ENCODE measurements around the gene RASL10A. TPM values are rescaled to one million over a fixed set of nuclear protein-coding genes. Genes with fewer than 3 reads are reported as not detected.

RASL10A gene
- total RNA-seq, 1 experiment from 2014 or later = 0.06 TPM

- no peak for DNase-seq (ENCODE audit: low read depth)
These were observed 44.8 kb downstream of the RASL10A start for GRCh38 chr22:29270475-29271271.

- DNase-seq (ENCODE audit: low read depth) = no peak
These were observed 45.6 kb downstream of the RASL10A start for GRCh38 chr22:29269731-29270474.

GRCh38 chr22:29269230-29269604 lies 46.3 kb downstream of the RASL10A start:
- no peak for DNase-seq (ENCODE audit: low read depth)

DNA sequence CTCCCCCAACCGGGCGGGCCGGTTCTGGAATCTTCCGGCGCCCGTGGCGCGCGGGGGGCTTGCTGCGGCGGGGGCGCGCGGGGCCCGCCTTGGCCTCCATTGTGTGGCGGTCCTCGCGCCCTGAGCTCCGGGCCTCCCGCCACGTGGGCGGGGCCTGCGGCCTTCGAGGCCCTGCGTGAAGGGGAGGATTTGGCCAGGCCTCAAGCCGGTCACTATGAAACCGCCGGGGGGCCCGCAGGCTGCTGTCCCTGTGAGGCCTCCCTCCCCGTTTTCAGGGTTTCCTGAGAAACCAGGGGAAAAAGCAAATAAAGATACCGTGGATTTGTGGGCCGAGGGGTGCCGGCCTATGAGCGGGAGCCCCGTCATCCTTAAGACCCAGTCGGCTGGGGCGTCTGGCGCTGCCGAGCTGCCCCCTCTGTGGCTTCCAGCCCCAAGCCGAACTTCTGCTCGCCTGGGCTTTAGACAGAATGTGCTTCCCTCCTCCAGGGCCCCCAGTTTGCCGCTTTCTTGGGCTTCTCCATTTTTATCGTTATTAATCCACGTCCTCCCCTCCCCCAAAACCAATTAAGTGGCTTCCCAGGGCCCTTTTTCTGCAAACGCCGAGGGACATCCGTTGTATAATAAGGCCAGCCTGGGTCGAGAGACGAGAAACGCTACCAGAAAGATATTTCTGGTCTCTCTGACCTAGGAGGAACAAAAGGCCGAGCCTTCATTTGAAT lies 46.8 kb downstream of the RASL10A start:
- peak; percentile 59 for DNase-seq (ENCODE audit: low read depth)

GRCh38 chr22:29267858-29268510 lies 47.5 kb downstream of the RASL10A start, which contains the start of the genes EWSR1 and RHBDD3:
EWSR1 (plus strand) TSS chr22:29268268; CDS start chr22:29268337, 69 bp downstream.
RHBDD3 (minus strand) TSS chr22:29267981; CDS start chr22:29265626, 2,355 bp downstream.
- peak; percentile 97 for DNase-seq (ENCODE audit: low read depth)

DNA sequence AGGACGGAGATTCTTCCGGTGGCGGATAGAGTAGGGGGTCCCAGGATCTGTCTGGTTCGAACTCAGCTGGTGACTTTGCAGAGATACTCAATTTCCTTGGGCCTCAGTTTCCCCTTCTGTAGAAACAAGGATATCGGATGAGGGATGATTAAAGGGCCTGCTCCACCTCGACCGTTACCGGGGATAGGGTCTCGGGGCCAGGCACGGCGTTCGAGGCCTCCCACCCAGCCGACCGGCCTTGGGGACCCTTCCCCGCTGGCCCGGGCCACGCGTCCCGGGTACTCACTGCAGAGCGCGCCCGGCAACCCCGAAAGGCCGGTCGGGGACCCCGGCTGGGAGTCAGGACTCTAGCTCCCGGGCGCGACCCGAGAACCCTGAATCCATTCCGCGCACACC lies 48.0 kb downstream of the RASL10A start:
- no peak for DNase-seq (ENCODE audit: low read depth)

- peak; percentile 33 for DNase-seq (ENCODE audit: low read depth)
These were observed 48.7 kb downstream of the RASL10A start for GRCh38 chr22:29266564-29267461.

DNA sequence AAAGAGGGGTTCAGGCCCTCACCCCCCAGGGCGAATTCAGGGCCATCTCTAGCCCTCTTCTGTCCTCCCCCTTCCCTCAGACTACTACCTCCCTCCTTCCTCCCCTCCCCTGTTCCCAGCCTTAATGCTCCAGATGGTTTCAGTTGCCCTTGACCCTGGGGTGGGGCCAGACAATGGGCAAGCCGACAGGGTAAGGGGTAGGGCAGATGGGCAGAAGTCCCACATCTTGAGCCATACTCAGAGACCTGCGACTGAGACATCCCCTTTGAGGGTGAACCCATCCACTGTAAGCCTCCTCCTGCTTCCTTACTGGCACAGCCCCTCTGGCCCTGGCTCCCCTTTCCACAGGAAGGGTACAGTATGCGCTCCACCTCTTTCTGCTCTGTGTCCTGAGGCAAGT lies 49.6 kb downstream of the RASL10A start:
- DNase-seq (ENCODE audit: low read depth) = no peak

- no peak for DNase-seq (ENCODE audit: low read depth)
These were observed 50.2 kb downstream of the RASL10A start for GRCh38 chr22:29265305-29265704.

- no peak for DNase-seq (ENCODE audit: low read depth)
These were observed 51.7 kb downstream of the RASL10A start for GRCh38 chr22:29263791-29264276.

Other genes starting within 250 kb of the RASL10A start
- gene KREMEN1, start 242.7 kb downstream of the RASL10A start, total RNA-seq (2014; rRNA removed) = 4.3 and 5.8 TPM in 2 replicates
- 0.29 TPM in 1 of 2 replicates, not detected in the other for gene EMID1, start 109.8 kb downstream of the RASL10A start, total RNA-seq (2014; rRNA removed)
- 36.9 and 43.5 TPM in 2 replicates for gene RHBDD3, start 47.7 kb downstream of the RASL10A start, total RNA-seq (2014; rRNA removed)
- gene EWSR1, start 47.4 kb downstream of the RASL10A start, total RNA-seq (2014; rRNA removed) = 262 and 297 TPM in 2 replicates
- gene GAS2L1, start 9.0 kb downstream of the RASL10A start, total RNA-seq (2014; rRNA removed) = 33.3 and 47.1 TPM in 2 replicates
- 64.1 and 65.5 TPM in 2 replicates for gene AP1B1, start 72.9 kb upstream of the RASL10A start, total RNA-seq (2014; rRNA removed)
- gene RFPL1, start 122.9 kb upstream of the RASL10A start, total RNA-seq (2014; rRNA removed) = not detected in 2 replicates
- gene NEFH, start 164.5 kb upstream of the RASL10A start, total RNA-seq (2014; rRNA removed) = 3.2 and 4.2 TPM in 2 replicates
- gene THOC5, start 238.1 kb upstream of the RASL10A start, total RNA-seq (2014; rRNA removed) = 40.3 and 42.6 TPM in 2 replicates

Measured in LHCN-M2 (cell line).